ENCODE data around the gene UBAP2L. TPM values are rescaled to one million over a fixed set of nuclear protein-coding genes. Genes with fewer than 3 reads are reported as not detected.
"Not testable (repeated sequence)": the region's sequence is repeated elsewhere in the genome, so short reads cannot be mapped to it uniquely, and the experiment has no call there.

UBAP2L gene
- total RNA-seq, 2 experiments from 2014 or later, result 247 to 266 TPM

GRCh38 chr1:154220970-154221277, 169 bp downstream of the UBAP2L start:
- peaks cover 76% of the 10 kb centered on the region for H3K36me3 Mint-ChIP-seq
- peak overlapping the region; percentile 98 for H3K27ac Mint-ChIP-seq
- DNase-seq, result no peak
- H3K4me1 Mint-ChIP-seq, result peaks cover 61% of the 10 kb centered on the region
- H3K9me3 Mint-ChIP-seq, result peaks cover 8% of the 10 kb centered on the region
- peak overlapping the region; percentile 94 for H3K4me3 Mint-ChIP-seq
- H3K27me3 Mint-ChIP-seq, result no peaks in the 10 kb centered on the region

- DNase-seq, result peak; percentile 71
- Mint-ChIP-seq H3K27me3 (no peaks in the 10 kb centered on the region), H3K36me3 (peaks cover 76% of the 10 kb centered on the region), H3K4me1 (peaks cover 62% of the 10 kb centered on the region), H3K9me3 (peaks cover 8% of the 10 kb centered on the region), H3K4me3 (peak overlapping the region; percentile 94), H3K27ac (peak overlapping the region; percentile 98)
Observed at GRCh38 chr1:154221278-154222001, 685 bp downstream of the UBAP2L start.

- peak overlapping the region; percentile 94 for H3K4me3 Mint-ChIP-seq
- peaks cover 74% of the 10 kb centered on the region for H3K36me3 Mint-ChIP-seq
- peaks cover 64% of the 10 kb centered on the region for H3K4me1 Mint-ChIP-seq
- H3K27me3 Mint-ChIP-seq, result no peaks in the 10 kb centered on the region
- peaks cover 8% of the 10 kb centered on the region for H3K9me3 Mint-ChIP-seq
- DNase-seq, result no peak
- H3K27ac Mint-ChIP-seq, result peak overlapping the region; percentile 98
Observed at GRCh38 chr1:154222518-154222917, 1.8 kb downstream of the UBAP2L start.

GRCh38 chr1:154222918-154223317, 2.2 kb downstream of the UBAP2L start:
- Mint-ChIP-seq H3K27me3 (no peaks in the 10 kb centered on the region), H3K4me1 (peaks cover 62% of the 10 kb centered on the region), H3K27ac (peak overlapping the region; percentile 83)

GRCh38 chr1:154223621-154224020, 2.9 kb downstream of the UBAP2L start:
- Mint-ChIP-seq H3K27me3 (no peaks in the 10 kb centered on the region), H3K9me3 (peaks cover 8% of the 10 kb centered on the region), H3K36me3 (peaks cover 73% of the 10 kb centered on the region), H3K4me3 (peak overlapping the region; percentile 94), H3K4me1 (peaks cover 55% of the 10 kb centered on the region), H3K27ac (peak overlapping the region; percentile 83)
- DNase-seq, result no peak

More at GRCh38 chr1:154222918-154223317, 2.2 kb downstream of the UBAP2L start:
- H3K4me3 Mint-ChIP-seq, result peak overlapping the region; percentile 94
- peaks cover 8% of the 10 kb centered on the region for H3K9me3 Mint-ChIP-seq
- H3K36me3 Mint-ChIP-seq, result peaks cover 73% of the 10 kb centered on the region
- DNase-seq, result no peak

GRCh38 chr1:154225370-154225769, 4.6 kb downstream of the UBAP2L start:
- peaks cover 48% of the 10 kb centered on the region for H3K4me1 Mint-ChIP-seq
- peaks cover 69% of the 10 kb centered on the region for H3K36me3 Mint-ChIP-seq
- peaks cover 8% of the 10 kb centered on the region for H3K9me3 Mint-ChIP-seq
- no peaks in the 10 kb centered on the region for H3K27me3 Mint-ChIP-seq
- H3K27ac Mint-ChIP-seq, result peak overlapping the region; percentile 23
- H3K4me3 Mint-ChIP-seq, result no peak overlapping the region
- DNase-seq, result no peak

GRCh38 chr1:154231112-154231511, 10.4 kb downstream of the UBAP2L start:
- peaks cover 16% of the 10 kb centered on the region for H3K4me1 Mint-ChIP-seq
- H3K27ac Mint-ChIP-seq, H3K4me3 Mint-ChIP-seq, DNase-seq, H3K27me3 Mint-ChIP-seq, H3K9me3 Mint-ChIP-seq: not testable (repeated sequence)
- peaks cover 53% of the 10 kb centered on the region for H3K36me3 Mint-ChIP-seq

- not testable (repeated sequence) for H3K4me3 Mint-ChIP-seq, H3K27ac Mint-ChIP-seq
- H3K36me3 Mint-ChIP-seq, result peaks cover 54% of the 10 kb centered on the region
Observed at GRCh38 chr1:154233127-154233526, 12.4 kb downstream of the UBAP2L start.

GRCh38 chr1:154236855-154237254, 16.1 kb downstream of the UBAP2L start:
- Mint-ChIP-seq H3K9me3 (no peaks in the 10 kb centered on the region), H3K4me1 (peaks cover 24% of the 10 kb centered on the region), H3K27me3 (no peaks in the 10 kb centered on the region), H3K36me3 (peaks cover 56% of the 10 kb centered on the region), H3K4me3 (no peak overlapping the region), H3K27ac (no peak overlapping the region)
- no peak for DNase-seq

More at GRCh38 chr1:154233127-154233526, 12.4 kb downstream of the UBAP2L start:
- H3K4me1 Mint-ChIP-seq, H3K27me3 Mint-ChIP-seq, DNase-seq, H3K9me3 Mint-ChIP-seq: not testable (repeated sequence)

GRCh38 chr1:154237435-154237834, 16.7 kb downstream of the UBAP2L start:
- H3K27ac Mint-ChIP-seq, result peak overlapping the region; percentile 44

GRCh38 chr1:154237880-154238506, 17.2 kb downstream of the UBAP2L start:
- Mint-ChIP-seq H3K9me3 (no peaks in the 10 kb centered on the region), H3K4me1 (peaks cover 27% of the 10 kb centered on the region), H3K4me3 (no peak overlapping the region), H3K27me3 (no peaks in the 10 kb centered on the region), H3K36me3 (peaks cover 62% of the 10 kb centered on the region), H3K27ac (peak overlapping the region; percentile 44)
- DNase-seq, result no peak

More at GRCh38 chr1:154237435-154237834, 16.7 kb downstream of the UBAP2L start:
- peaks cover 56% of the 10 kb centered on the region for H3K36me3 Mint-ChIP-seq
- H3K9me3 Mint-ChIP-seq, result no peaks in the 10 kb centered on the region
- no peak overlapping the region for H3K4me3 Mint-ChIP-seq
- H3K27me3 Mint-ChIP-seq, result no peaks in the 10 kb centered on the region
- H3K4me1 Mint-ChIP-seq, result peaks cover 26% of the 10 kb centered on the region
- DNase-seq, result no peak

GRCh38 chr1:154239491-154239890, 18.7 kb downstream of the UBAP2L start:
- Mint-ChIP-seq H3K27ac (peak overlapping the region; percentile 9), H3K4me3 (no peak overlapping the region), H3K4me1 (peaks cover 27% of the 10 kb centered on the region), H3K9me3 (no peaks in the 10 kb centered on the region), H3K27me3 (no peaks in the 10 kb centered on the region), H3K36me3 (peaks cover 65% of the 10 kb centered on the region)
- DNase-seq, result no peak

- peaks cover 69% of the 10 kb centered on the region for H3K36me3 Mint-ChIP-seq
- no peak for DNase-seq
- H3K9me3 Mint-ChIP-seq, result no peaks in the 10 kb centered on the region
- H3K4me1 Mint-ChIP-seq, result peaks cover 27% of the 10 kb centered on the region
- H3K4me3 Mint-ChIP-seq, result no peak overlapping the region
- H3K27ac Mint-ChIP-seq, result peak overlapping the region; percentile 14
- no peaks in the 10 kb centered on the region for H3K27me3 Mint-ChIP-seq
Observed at GRCh38 chr1:154240294-154240833, 19.6 kb downstream of the UBAP2L start.

GRCh38 chr1:154241703-154242351, 21.1 kb downstream of the UBAP2L start:
- H3K4me1 Mint-ChIP-seq, result peaks cover 30% of the 10 kb centered on the region
- peak overlapping the region; percentile 57 for H3K27ac Mint-ChIP-seq
- H3K9me3 Mint-ChIP-seq, result no peaks in the 10 kb centered on the region
- no peak overlapping the region for H3K4me3 Mint-ChIP-seq
- DNase-seq, result no peak
- peaks cover 65% of the 10 kb centered on the region for H3K36me3 Mint-ChIP-seq
- H3K27me3 Mint-ChIP-seq, result no peaks in the 10 kb centered on the region

GRCh38 chr1:154253671-154254070, 32.9 kb downstream of the UBAP2L start:
- no peaks in the 10 kb centered on the region for H3K4me1 Mint-ChIP-seq
- H3K4me3 Mint-ChIP-seq, result no peak overlapping the region
- peak overlapping the region; percentile 9 for H3K27ac Mint-ChIP-seq
- peaks cover 39% of the 10 kb centered on the region for H3K36me3 Mint-ChIP-seq
- no peaks in the 10 kb centered on the region for H3K9me3 Mint-ChIP-seq
- no peak for DNase-seq
- no peaks in the 10 kb centered on the region for H3K27me3 Mint-ChIP-seq

Measured in activated naive CD8-positive, alpha-beta T cell treated with anti-CD3 and anti-CD28 coated beads for 36 hours (primary cell).